Measurements from ENCODE around the gene ADO.

DNA sequence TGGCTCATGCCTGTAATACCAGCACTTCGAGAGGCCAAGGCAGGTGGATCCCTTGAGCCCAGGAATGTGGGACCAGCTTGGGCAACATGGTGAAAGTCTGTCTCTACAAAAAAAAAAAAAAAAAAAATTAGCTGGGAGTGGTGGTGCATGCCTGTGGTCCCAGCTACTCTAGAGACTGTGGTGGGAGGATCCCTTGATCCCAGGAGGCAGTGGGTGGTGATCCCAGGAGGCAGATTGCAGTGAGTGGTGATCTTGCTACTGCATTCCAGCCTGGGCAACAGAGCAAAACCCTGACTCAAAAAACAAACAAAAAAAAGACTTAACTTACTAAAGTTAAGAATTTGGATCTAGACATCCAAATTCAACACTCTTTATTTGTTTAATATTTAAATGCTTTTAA, 10.2 kb upstream of the ADO start:
- no peak for TF ChIP-seq POLR2A (IDR thresholded peaks at IDR 0.05)
- TF ChIP-seq, protein P1, sequence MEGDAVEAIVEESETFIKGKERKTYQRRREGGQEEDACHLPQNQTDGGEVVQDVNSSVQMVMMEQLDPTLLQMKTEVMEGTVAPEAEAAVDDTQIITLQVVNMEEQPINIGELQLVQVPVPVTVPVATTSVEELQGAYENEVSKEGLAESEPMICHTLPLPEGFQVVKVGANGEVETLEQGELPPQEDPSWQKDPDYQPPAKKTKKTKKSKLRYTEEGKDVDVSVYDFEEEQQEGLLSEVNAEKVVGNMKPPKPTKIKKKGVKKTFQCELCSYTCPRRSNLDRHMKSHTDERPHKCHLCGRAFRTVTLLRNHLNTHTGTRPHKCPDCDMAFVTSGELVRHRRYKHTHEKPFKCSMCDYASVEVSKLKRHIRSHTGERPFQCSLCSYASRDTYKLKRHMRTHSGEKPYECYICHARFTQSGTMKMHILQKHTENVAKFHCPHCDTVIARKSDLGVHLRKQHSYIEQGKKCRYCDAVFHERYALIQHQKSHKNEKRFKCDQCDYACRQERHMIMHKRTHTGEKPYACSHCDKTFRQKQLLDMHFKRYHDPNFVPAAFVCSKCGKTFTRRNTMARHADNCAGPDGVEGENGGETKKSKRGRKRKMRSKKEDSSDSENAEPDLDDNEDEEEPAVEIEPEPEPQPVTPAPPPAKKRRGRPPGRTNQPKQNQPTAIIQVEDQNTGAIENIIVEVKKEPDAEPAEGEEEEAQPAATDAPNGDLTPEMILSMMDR (IDR thresholded peaks at IDR 0.05) = no peak

Data from lower leg skin (tissue), 3 donors.